GM19193 (cell line): Measurements from ENCODE around the gene PELI2.

Experiments used
- POLR2A ChIP-seq: IDR thresholded peaks from 4 replicates; pipeline ENCODE4 v1.6.1; 2011; ENCODE audit not compliant: insufficient read depth, insufficient read length; ENCODE audit errors: extremely low read depth

The PELI2 gene

GRCh38 chr14:56299306-56299984 is 181.2 kb downstream of the PELI2 start:
- TF ChIP-seq POLR2A: no peak

- TF ChIP-seq POLR2A: no peak
These were observed 182.3 kb downstream of the PELI2 start for GRCh38 chr14:56300495-56300894.

GRCh38 chr14:56304456-56304855 is 186.2 kb downstream of the PELI2 start:
- no peak for TF ChIP-seq POLR2A

GRCh38 chr14:56309198-56309597 is 191.0 kb downstream of the PELI2 start:
- TF ChIP-seq POLR2A: no peak

- TF ChIP-seq POLR2A: no peak
These were observed 192.4 kb downstream of the PELI2 start for GRCh38 chr14:56310643-56311042.

GRCh38 chr14:56313789-56314188 is 195.6 kb downstream of the PELI2 start:
- no peak for TF ChIP-seq POLR2A

- TF ChIP-seq POLR2A: no peak
These were observed 200.3 kb downstream of the PELI2 start for GRCh38 chr14:56318393-56319115.

- no peak for TF ChIP-seq POLR2A
These were observed 203.7 kb downstream of the PELI2 start for GRCh38 chr14:56321861-56322260.

GRCh38 chr14:56322531-56322930 is 204.3 kb downstream of the PELI2 start:
- no peak for TF ChIP-seq POLR2A

GRCh38 chr14:56324454-56324853 is 206.2 kb downstream of the PELI2 start:
- TF ChIP-seq POLR2A: no peak

GRCh38 chr14:56324856-56325699 is 206.9 kb downstream of the PELI2 start:
- TF ChIP-seq POLR2A: no peak

- no peak for TF ChIP-seq POLR2A
These were observed 209.8 kb downstream of the PELI2 start for GRCh38 chr14:56328021-56328420.

- TF ChIP-seq POLR2A: no peak
These were observed 213.5 kb downstream of the PELI2 start for GRCh38 chr14:56331592-56332216.

- TF ChIP-seq POLR2A: no peak
These were observed 215.4 kb downstream of the PELI2 start for GRCh38 chr14:56333359-56334292.
